H1 (cell line): ENCODE measurements around the gene PFKFB3. TPM values are rescaled to one million over a fixed set of nuclear protein-coding genes. Genes with fewer than 3 reads are reported as not detected.

Experiments used
- CTCF ChIA-PET: fragments of 300-600 bp; sonication (Branson Sonifier 250); formaldehyde crosslinking; loops from one replicate; lab custom pipeline; 2021; ENCODE audit not compliant: partially characterized antibody; lab: Charles Lee
- POLR2A ChIA-PET: fragments of 300-600 bp; sonication (Branson Sonifier 250); formaldehyde crosslinking; loops from one replicate; lab custom pipeline; 2021; ENCODE audit warnings: inconsistent platforms; ENCODE audit not compliant: partially characterized antibody; lab: Charles Lee
- DNase-seq, 2 experiments: peaks; one replicate each; pipeline versions ENCODE4 v3.0.0 to v3.0.0-alpha.2; 2010 to 2022; ENCODE audit warnings: low spot score in 2 of 2, low read depth in 1 of 2, mixed read lengths in 1 of 2
- FAIRE-seq: peaks from 2 replicates; lab custom pipeline; 2011; peaks lifted over from hg19 to GRCh38; lab: Jason Lieb, UNC
- H2AFZ ChIP-seq: 2 replicates; pipeline ENCODE4 v1.8.1; 2012; ENCODE audit warnings: low read length, inconsistent platforms
- H2AK5ac ChIP-seq: 2 replicates; pipeline ENCODE4 v1.6.1; 2013; ENCODE audit warnings: low read depth, low read length
- H2BK120ac ChIP-seq: replicated peaks from 2 replicates; pipeline ENCODE3; 2013; ENCODE audit warnings: low read depth, low read length, inconsistent platforms
- H2BK12ac ChIP-seq: 2 replicates; pipeline ENCODE4 v1.6.1; 2013; ENCODE audit warnings: low read depth, low read length
- H2BK15ac ChIP-seq: 2 replicates; pipeline ENCODE4 v1.6.1; 2013; ENCODE audit warnings: low read length
- H2BK20ac ChIP-seq: 2 replicates; pipeline ENCODE4 v1.6.1; 2013; ENCODE audit warnings: low read length
- H2BK5ac ChIP-seq: 2 replicates; pipeline ENCODE4 v1.6.1; 2013; ENCODE audit warnings: low read depth, low read length
- H3K14ac ChIP-seq: 2 replicates; pipeline ENCODE4 v1.6.1; 2013; ENCODE audit warnings: inconsistent platforms; ENCODE audit not compliant: insufficient read length
- H3K18ac ChIP-seq: 2 replicates; pipeline ENCODE4 v1.6.1; 2013; ENCODE audit warnings: low read length; ENCODE audit errors: extremely low read depth
- H3K23ac ChIP-seq: 2 replicates; pipeline ENCODE4 v1.6.1; 2013; ENCODE audit warnings: inconsistent platforms; ENCODE audit not compliant: insufficient read length
- H3K23me2 ChIP-seq: 2 replicates; pipeline ENCODE4 v1.6.1; 2013; ENCODE audit warnings: low read depth, low read length
- H3K27ac ChIP-seq: 2 replicates; pipeline ENCODE4 v1.6.1; 2011; ENCODE audit warnings: low read depth, low read length, inconsistent platforms
- H3K27me3 ChIP-seq, 4 experiments: replicated peaks in 1 of 4; 1 replicate in 1 of 4; 2 replicates in 3 of 4; pipeline versions ENCODE4 v1.6.1 to v1.8.1; 2011 to 2013; ENCODE audit warnings: low read length in 3 of 4, mild to moderate bottlenecking in 3 of 4, inconsistent platforms in 2 of 4, mixed read lengths in 2 of 4, moderate library complexity in 1 of 4; ENCODE audit not compliant: control insufficient read depth in 3 of 4, insufficient read depth in 3 of 4; ENCODE audit errors: extremely low read depth in 1 of 4
- H3K36me3 ChIP-seq, 4 experiments: 2 replicates each; pipeline versions ENCODE4 v1.6.1 to v1.8.1; 2011 to 2013; ENCODE audit warnings: mild to moderate bottlenecking in 4 of 4, low read length in 3 of 4, moderate library complexity in 2 of 4, control low read depth in 1 of 4, inconsistent platforms in 1 of 4; ENCODE audit not compliant: insufficient read depth in 4 of 4, control insufficient read depth in 2 of 4
- H3K4ac ChIP-seq: replicated peaks from 2 replicates; pipeline ENCODE3; 2013; ENCODE audit warnings: low read length, low read depth, mixed read lengths, inconsistent platforms; ENCODE audit not compliant: insufficient read length
- H3K4me1 ChIP-seq, 4 experiments: replicated peaks in 1 of 4; 1 replicate in 1 of 4; 2 replicates in 3 of 4; pipeline versions ENCODE4 v1.6.1 to v1.8.1; 2011 to 2013; ENCODE audit warnings: low read length in 3 of 4, inconsistent platforms in 2 of 4, mixed read lengths in 1 of 4; ENCODE audit not compliant: insufficient read depth in 4 of 4, control insufficient read depth in 3 of 4
- H3K4me2 ChIP-seq, 2 experiments: 2 replicates each; pipeline versions ENCODE4 v1.6.1 to v1.8.1; 2011 to 2013; ENCODE audit warnings: low read depth in 2 of 2, low read length in 2 of 2, control low read depth in 1 of 2, inconsistent platforms in 1 of 2, mild to moderate bottlenecking in 1 of 2; ENCODE audit not compliant: insufficient read depth in 1 of 2
- H3K4me3 ChIP-seq, 4 experiments: fragments of 200-600, 300-600 bp in 1 of 4; sonication (generic), shearing (Covaris generic), sonication (Bioruptor Twin) in 1 of 4; 2 replicates each; pipeline versions ENCODE4 v1.5.1 to v1.8.1; 2011 to 2016; ENCODE audit warnings: low read length in 4 of 4, low read depth in 3 of 4, control low read depth in 2 of 4, inconsistent platforms in 2 of 4, mild to moderate bottlenecking in 2 of 4, mixed read lengths in 1 of 4, moderate library complexity in 1 of 4; ENCODE audit not compliant: insufficient read depth in 2 of 4; ENCODE audit errors: extremely low read depth in 1 of 4
- H3K56ac ChIP-seq: replicated peaks from 2 replicates; pipeline ENCODE3; 2013; ENCODE audit warnings: low read depth, mild to moderate bottlenecking, mixed read lengths, low read length, inconsistent platforms; ENCODE audit not compliant: insufficient read length
- H3K79me1 ChIP-seq: 2 replicates; pipeline ENCODE4 v1.6.1; 2013; ENCODE audit warnings: low read depth, low read length, control low read depth
- H3K79me2 ChIP-seq, 2 experiments: 2 replicates each; pipeline versions ENCODE4 v1.6.1 to v1.8.1; 2012 to 2013; ENCODE audit warnings: low read length in 2 of 2, mild to moderate bottlenecking in 2 of 2, inconsistent platforms in 1 of 2; ENCODE audit not compliant: insufficient read depth in 2 of 2, control insufficient read depth in 1 of 2
- H3K9ac ChIP-seq, 4 experiments: replicated peaks in 1 of 4; 1 replicate in 1 of 4; 2 replicates in 3 of 4; pipeline versions ENCODE4 v1.6.1 to v1.8.1; 2011 to 2013; ENCODE audit warnings: low read depth in 3 of 4, low read length in 3 of 4, control low read depth in 2 of 4, mild to moderate bottlenecking in 2 of 4, moderate library complexity in 2 of 4, inconsistent platforms in 1 of 4; ENCODE audit errors: extremely low read depth in 1 of 4
- H3K9me3 ChIP-seq, 2 experiments: 2 replicates each; pipeline versions ENCODE4 v1.6.1 to v1.8.1; 2012 to 2013; ENCODE audit warnings: mild to moderate bottlenecking in 2 of 2, moderate library complexity in 2 of 2, control low read depth in 1 of 2, inconsistent platforms in 1 of 2, low read depth in 1 of 2, low read length in 1 of 2, mixed read lengths in 1 of 2; ENCODE audit not compliant: insufficient read depth in 2 of 2
- H4K20me1 ChIP-seq, 2 experiments: replicated peaks in 1 of 2; 2 replicates each; pipeline versions ENCODE3 to v1.8.1; 2011 to 2013; ENCODE audit warnings: inconsistent platforms in 2 of 2, low read length in 2 of 2, mild to moderate bottlenecking in 1 of 2; ENCODE audit not compliant: insufficient read depth in 2 of 2, control insufficient read depth in 1 of 2
- H4K5ac ChIP-seq: 2 replicates; pipeline ENCODE4 v1.6.1; 2013; ENCODE audit warnings: low read length, low read depth, mixed read lengths, inconsistent platforms; ENCODE audit not compliant: insufficient read length
- H4K8ac ChIP-seq: 2 replicates; pipeline ENCODE4 v1.8.0; 2013; ENCODE audit warnings: mild to moderate bottlenecking, moderate library complexity, low read length, inconsistent platforms; ENCODE audit not compliant: insufficient read depth; ENCODE audit errors: extremely low read depth
- H4K91ac ChIP-seq: replicated peaks from 2 replicates; pipeline ENCODE3; 2013; ENCODE audit warnings: low read length, mixed read lengths, inconsistent platforms; ENCODE audit not compliant: insufficient read length
- ASH2L ChIP-seq: fragments of 200-600, 300-600 bp; sonication (generic); IDR thresholded peaks from one replicate; pipeline ENCODE4 v1.7.1; 2017; ENCODE audit warnings: low read length
- CHD1 ChIP-seq: IDR thresholded peaks from 2 replicates; pipeline ENCODE4 v1.6.1; 2012; ENCODE audit warnings: low read depth, low read length, improper control_type of control experiment
- CREB1 ChIP-seq: IDR thresholded peaks from 2 replicates; pipeline ENCODE4 v1.6.1; 2012; ENCODE audit warnings: inconsistent platforms
- FOSL1 ChIP-seq: IDR thresholded peaks from 2 replicates; pipeline ENCODE4 v1.6.1; 2011; ENCODE audit warnings: mild to moderate bottlenecking, low read depth, low read length, moderate library complexity; ENCODE audit not compliant: insufficient read depth
- HDAC6 ChIP-seq: IDR thresholded peaks from one replicate; pipeline ENCODE4 v1.7.1; 2012; ENCODE audit warnings: low read depth, mild to moderate bottlenecking, inconsistent platforms, low read length, moderate library complexity
- KDM4A ChIP-seq: IDR thresholded peaks from one replicate; pipeline ENCODE4 v1.7.1; 2012; ENCODE audit warnings: low read depth, mild to moderate bottlenecking, moderate library complexity, low read length, inconsistent platforms; ENCODE audit not compliant: severe bottlenecking
- MAX ChIP-seq: IDR thresholded peaks from 2 replicates; pipeline ENCODE4 v1.6.1; 2012; ENCODE audit warnings: inconsistent platforms
- RBBP5 ChIP-seq: IDR thresholded peaks from 2 replicates; pipeline ENCODE4 v1.7.1; 2012; ENCODE audit warnings: low read depth, mild to moderate bottlenecking, inconsistent platforms, low read length, moderate library complexity, borderline replicate concordance
- SP2 ChIP-seq: IDR thresholded peaks from 2 replicates; pipeline ENCODE4 v1.6.1; 2012; ENCODE audit warnings: mild to moderate bottlenecking, low read length, inconsistent platforms
- SRF ChIP-seq: IDR thresholded peaks from 2 replicates; pipeline ENCODE4 v1.6.1; 2011; ENCODE audit warnings: mild to moderate bottlenecking, low read depth, low read length, moderate library complexity
- TCF12 ChIP-seq: IDR thresholded peaks from 2 replicates; pipeline ENCODE4 v1.6.1; 2011; ENCODE audit warnings: low read depth, mild to moderate bottlenecking, low read length
- TEAD4 ChIP-seq: IDR thresholded peaks from 2 replicates; pipeline ENCODE4 v1.6.1; 2012; ENCODE audit warnings: low read depth, low read length, inconsistent platforms, mixed read lengths
- WGBS, 2 experiments: shearing (Covaris generic) in 1 of 2; methylation state at CpG; one replicate each; pipeline versions ENCODE4 v1.1.6 to v1.1.7; 2013 to 2015; ENCODE audit warnings: low lambda C conversion rate in 2 of 2, mixed read lengths in 2 of 2, inconsistent platforms in 1 of 2, low coverage in 1 of 2, missing lambda C conversion rate in 1 of 2; ENCODE audit not compliant: insufficient replicate concordance in 2 of 2, insufficient coverage in 1 of 2, insufficient read length in 1 of 2; ENCODE audit errors: extremely low coverage in 1 of 2, missing lambda C conversion rate in 1 of 2; 5-methylcytosine and 5-hydroxymethylcytosine counted together
- polyA plus RNA-seq, 7 experiments: library from polyadenylated mRNA; depleted of rRNA in 3 of 7; stranded (reverse) in 5 of 7; unstranded in 2 of 7; fragments of >200 nt in 5 of 7; fragments of 200-250 nt in 2 of 7; gene quantifications; 1 replicate in 5 of 7; 2 replicates in 1 of 7; 4 replicates in 1 of 7; pipeline versions ENCODE4 v1.2.1 to v1.2.3, GENCODE V29; 2011 to 2013; ENCODE audit warnings: missing spikeins in 2 of 7, mixed read lengths in 2 of 7
- total RNA-seq: library from RNA; stranded (reverse); fragmentation: NEBNext Ultra II Directional; extraction: Animal tissue kit (Norgen Biotek cat#: 25700); gene quantifications from 2 replicates; pipeline ENCODE4 v1.2.1, GENCODE V29; 2021
- TF ChIP-seq, protein P1 (sequence below): IDR thresholded peaks from 2 replicates; pipeline ENCODE4 v1.6.1; 2012; ENCODE audit warnings: low read length, inconsistent platforms

Gene PFKFB3
- total and polyA plus RNA-seq, 2 of the 8 experiments (the other 6 are each of a cell fraction or from before 2014, with no cell fraction given), result 15.6 to 32.0 TPM

DNA sequence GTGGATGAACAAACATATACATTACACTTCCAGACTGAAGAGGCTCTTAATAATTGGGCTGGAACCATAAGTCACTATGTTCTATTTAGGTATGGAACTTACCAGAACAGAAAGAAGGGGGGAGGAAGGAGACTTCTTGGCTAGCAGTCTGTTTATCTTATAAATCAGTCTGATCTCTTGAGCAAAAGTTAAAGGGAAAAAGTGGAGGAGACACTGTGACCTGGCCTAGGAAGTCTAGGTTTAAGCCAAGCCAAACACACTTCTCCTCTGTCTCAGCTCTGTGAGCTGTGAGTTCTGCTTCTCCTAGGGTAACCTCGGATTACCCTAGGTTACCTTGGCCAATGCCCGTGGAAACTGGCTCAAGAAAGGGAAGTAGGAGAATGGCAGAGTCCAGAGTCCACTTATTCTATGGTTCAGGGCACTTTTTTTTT, 95.2 kb downstream of the PFKFB3 start:
- H2BK15ac ChIP-seq, result no peak overlapping the region
- DNase-seq (no peak), FAIRE-seq (no peak)
- no peak overlapping the region for H3K4ac ChIP-seq
- H3K9ac ChIP-seq, result no peak overlapping the region
- H3K4me3 ChIP-seq, result no peak overlapping the region
- no peak overlapping the region for H3K14ac ChIP-seq
- H3K79me2 ChIP-seq, result no peaks in the 10 kb centered on the region
- H3K36me3 ChIP-seq, result no peaks in the 10 kb centered on the region
- POLR2A ChIA-PET, result no interaction called here
- no peak overlapping the region for H4K5ac ChIP-seq
- no peak overlapping the region for H3K18ac ChIP-seq
- H3K27me3 ChIP-seq, result no peaks in the 10 kb centered on the region
- H4K8ac ChIP-seq, result no peak overlapping the region
- H3K79me1 ChIP-seq, result no peaks in the 10 kb centered on the region
- no peaks in the 10 kb centered on the region for H4K20me1 ChIP-seq
- CTCF ChIA-PET, result interaction anchor here (2.0 kb wide), 1 partner anchor 13 kb away, joined by 7 read pairs; no protein-coding TSS in a partner anchor
- H3K9me3 ChIP-seq, result no peaks in the 10 kb centered on the region
- no peak overlapping the region for H2BK20ac ChIP-seq
- H4K91ac ChIP-seq, result no peak overlapping the region
- no peak overlapping the region for H2AK5ac ChIP-seq
- no peak overlapping the region for H2AFZ ChIP-seq
- H3K4me2 ChIP-seq, result no peak overlapping the region
- no peak overlapping the region for H3K56ac ChIP-seq
- 83% methylated on average over 2 of the region's 2 CpGs; no CpG with 5 or more reads in 1 of the 2 experiments for WGBS, 2 experiments
- no peak overlapping the region for H3K23ac ChIP-seq
- H2BK120ac ChIP-seq, result no peak overlapping the region
- H2BK12ac ChIP-seq, result no peak overlapping the region
- H2BK5ac ChIP-seq, result no peak overlapping the region
- no peak overlapping the region for H3K27ac ChIP-seq
- no peaks in the 10 kb centered on the region for H3K23me2 ChIP-seq
- peaks cover 0 to 3% (median 0%) of the 10 kb centered on the region in 4 experiments; a peak in 2 of 7 replicates for H3K4me1 ChIP-seq
- TF ChIP-seq SP2, result no peak
- TF ChIP-seq CREB1, result no peak
- TF ChIP-seq HDAC6, result no peak
- TF ChIP-seq CHD1, result no peak
- TF ChIP-seq TEAD4, result no peak
- TF ChIP-seq FOSL1, result no peak
- no peak for TF ChIP-seq MAX
- no peak for TF ChIP-seq RBBP5
- no peak for TF ChIP-seq ASH2L
- TF ChIP-seq, protein P1, sequence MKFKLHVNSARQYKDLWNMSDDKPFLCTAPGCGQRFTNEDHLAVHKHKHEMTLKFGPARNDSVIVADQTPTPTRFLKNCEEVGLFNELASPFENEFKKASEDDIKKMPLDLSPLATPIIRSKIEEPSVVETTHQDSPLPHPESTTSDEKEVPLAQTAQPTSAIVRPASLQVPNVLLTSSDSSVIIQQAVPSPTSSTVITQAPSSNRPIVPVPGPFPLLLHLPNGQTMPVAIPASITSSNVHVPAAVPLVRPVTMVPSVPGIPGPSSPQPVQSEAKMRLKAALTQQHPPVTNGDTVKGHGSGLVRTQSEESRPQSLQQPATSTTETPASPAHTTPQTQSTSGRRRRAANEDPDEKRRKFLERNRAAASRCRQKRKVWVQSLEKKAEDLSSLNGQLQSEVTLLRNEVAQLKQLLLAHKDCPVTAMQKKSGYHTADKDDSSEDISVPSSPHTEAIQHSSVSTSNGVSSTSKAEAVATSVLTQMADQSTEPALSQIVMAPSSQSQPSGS, result no peak
- no peak for TF ChIP-seq TCF12
- no peak for TF ChIP-seq KDM4A
- TF ChIP-seq SRF, result no peak
